ENCODE data around the gene CAMTA1.

The CAMTA1 gene

DNA sequence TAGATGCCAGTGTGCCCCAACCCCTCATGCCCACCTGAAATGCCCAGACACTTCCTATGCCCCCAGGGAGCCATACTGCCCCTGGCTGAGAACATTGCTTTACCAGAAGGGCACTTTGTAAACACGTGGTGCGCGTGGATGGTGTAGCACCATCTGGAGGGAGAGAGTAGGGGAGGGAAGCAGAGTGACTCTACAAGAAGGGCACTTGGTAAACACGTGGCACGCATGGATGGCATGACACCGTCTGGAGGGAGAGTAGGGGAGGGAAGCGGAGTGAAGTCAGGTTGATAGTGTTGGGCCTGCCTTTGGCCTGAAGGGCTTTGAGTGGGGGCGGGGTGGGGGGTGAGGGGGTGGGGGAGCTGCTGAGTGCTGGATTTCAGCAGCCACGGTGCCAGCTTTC, 661.8 kb downstream of the CAMTA1 start:
- in situ Hi-C loops (cut with MboI; ENCODE audit: low sequenced_read_pairs, unreplicated experiment), result no loop called here
- TF ChIP-seq, protein P1, sequence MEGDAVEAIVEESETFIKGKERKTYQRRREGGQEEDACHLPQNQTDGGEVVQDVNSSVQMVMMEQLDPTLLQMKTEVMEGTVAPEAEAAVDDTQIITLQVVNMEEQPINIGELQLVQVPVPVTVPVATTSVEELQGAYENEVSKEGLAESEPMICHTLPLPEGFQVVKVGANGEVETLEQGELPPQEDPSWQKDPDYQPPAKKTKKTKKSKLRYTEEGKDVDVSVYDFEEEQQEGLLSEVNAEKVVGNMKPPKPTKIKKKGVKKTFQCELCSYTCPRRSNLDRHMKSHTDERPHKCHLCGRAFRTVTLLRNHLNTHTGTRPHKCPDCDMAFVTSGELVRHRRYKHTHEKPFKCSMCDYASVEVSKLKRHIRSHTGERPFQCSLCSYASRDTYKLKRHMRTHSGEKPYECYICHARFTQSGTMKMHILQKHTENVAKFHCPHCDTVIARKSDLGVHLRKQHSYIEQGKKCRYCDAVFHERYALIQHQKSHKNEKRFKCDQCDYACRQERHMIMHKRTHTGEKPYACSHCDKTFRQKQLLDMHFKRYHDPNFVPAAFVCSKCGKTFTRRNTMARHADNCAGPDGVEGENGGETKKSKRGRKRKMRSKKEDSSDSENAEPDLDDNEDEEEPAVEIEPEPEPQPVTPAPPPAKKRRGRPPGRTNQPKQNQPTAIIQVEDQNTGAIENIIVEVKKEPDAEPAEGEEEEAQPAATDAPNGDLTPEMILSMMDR (IDR thresholded peaks at IDR 0.05; ENCODE audit: borderline replicate concordance, control extremely low read depth, extremely low read depth, insufficient read depth, missing control alignments), result no peak
- DNase-seq (ENCODE audit: low spot score), result no peak

DNA sequence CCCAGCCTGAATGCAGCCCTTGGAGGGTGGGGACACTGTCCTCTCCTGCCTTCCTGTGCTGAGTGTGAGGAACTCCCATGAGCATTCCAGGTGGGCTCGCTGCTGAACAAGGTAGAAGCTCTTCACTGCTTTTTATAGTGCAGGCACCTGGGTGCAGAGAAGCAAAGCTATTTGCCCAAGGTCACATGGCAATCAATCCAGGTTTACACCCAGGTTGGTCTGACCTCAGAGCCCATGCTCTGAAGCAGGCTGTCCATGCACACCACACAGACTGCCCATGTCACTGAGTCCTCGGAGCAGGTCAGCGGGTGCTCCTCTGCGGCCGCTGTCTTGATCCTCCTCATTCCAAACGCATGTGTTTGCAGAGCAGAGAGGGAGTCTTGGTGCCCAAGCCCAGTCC, 662.5 kb downstream of the CAMTA1 start:
- TF ChIP-seq, protein P1 (IDR thresholded peaks at IDR 0.05; ENCODE audit: borderline replicate concordance, control extremely low read depth, extremely low read depth, insufficient read depth, missing control alignments), result no peak
- no peak for DNase-seq (ENCODE audit: low spot score)
- in situ Hi-C loops (cut with MboI; ENCODE audit: low sequenced_read_pairs, unreplicated experiment), result no loop called here

GRCh38 chr1:7448986-7449385, 663.7 kb downstream of the CAMTA1 start:
- no peak for DNase-seq (ENCODE audit: low spot score)
- TF ChIP-seq, protein P1 (IDR thresholded peaks at IDR 0.05; ENCODE audit: borderline replicate concordance, control extremely low read depth, extremely low read depth, insufficient read depth, missing control alignments), result no peak
- in situ Hi-C loops (cut with MboI; ENCODE audit: low sequenced_read_pairs, unreplicated experiment), result no loop called here

- no peak for DNase-seq (ENCODE audit: low spot score)
- TF ChIP-seq, protein P1 (IDR thresholded peaks at IDR 0.05; ENCODE audit: borderline replicate concordance, control extremely low read depth, extremely low read depth, insufficient read depth, missing control alignments), result no peak
- in situ Hi-C loops (cut with MboI; ENCODE audit: low sequenced_read_pairs, unreplicated experiment), result no loop called here
Measured at GRCh38 chr1:7449750-7450149, 664.5 kb downstream of the CAMTA1 start.

DNA sequence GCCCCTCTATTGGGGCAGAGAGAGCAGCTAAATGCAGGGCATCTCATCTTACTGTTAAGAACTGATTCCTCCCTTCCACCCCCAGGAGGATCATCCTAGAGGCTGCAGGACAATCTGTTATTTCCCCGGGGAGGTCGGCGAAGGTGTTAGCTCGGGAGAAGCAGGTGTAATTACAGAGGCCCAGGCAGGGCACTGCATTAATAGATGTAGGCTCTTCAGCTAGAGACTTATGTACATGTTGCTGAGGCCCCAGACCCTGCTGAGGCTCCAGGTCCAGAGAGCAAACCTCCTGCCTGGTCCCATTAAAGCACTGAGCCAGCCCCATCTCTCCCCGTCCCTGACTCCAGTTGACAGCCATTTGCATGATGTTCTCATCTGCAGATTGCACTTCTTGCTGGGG, 665.6 kb downstream of the CAMTA1 start:
- TF ChIP-seq, protein P1 (IDR thresholded peaks at IDR 0.05; ENCODE audit: borderline replicate concordance, control extremely low read depth, extremely low read depth, insufficient read depth, missing control alignments), result no peak
- in situ Hi-C loops (cut with MboI; ENCODE audit: low sequenced_read_pairs, unreplicated experiment), result no loop called here
- DNase-seq (ENCODE audit: low spot score), result no peak

DNA sequence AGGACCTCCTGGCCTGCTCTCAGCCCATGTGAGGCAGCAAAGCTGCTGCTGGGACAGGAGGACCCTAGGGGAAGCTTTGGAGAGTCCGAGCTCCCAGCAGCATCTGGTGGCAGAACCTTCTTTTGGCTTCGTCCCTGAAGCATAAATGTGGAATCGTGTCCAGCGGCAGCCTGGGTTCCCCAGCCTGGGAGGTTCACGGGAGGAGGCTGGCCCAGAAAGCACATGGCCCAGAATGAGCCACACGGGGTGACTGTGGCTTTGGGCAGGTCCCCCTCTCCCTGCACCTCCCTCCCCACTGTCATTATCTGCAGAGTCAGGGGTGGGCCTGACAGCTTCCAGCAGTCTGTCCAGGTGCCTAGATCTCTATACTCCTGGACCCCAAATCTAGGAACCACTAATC, 667.8 kb downstream of the CAMTA1 start:
- in situ Hi-C loops (cut with MboI; ENCODE audit: low sequenced_read_pairs, unreplicated experiment), result no loop called here
- DNase-seq (ENCODE audit: low spot score), result no peak
- TF ChIP-seq, protein P1 (IDR thresholded peaks at IDR 0.05; ENCODE audit: borderline replicate concordance, control extremely low read depth, extremely low read depth, insufficient read depth, missing control alignments), result no peak
